ENCODE results near the gene TMEM59. TPM values are rescaled to one million over a fixed set of nuclear protein-coding genes. Genes with fewer than 3 reads are reported as not detected.

The TMEM59 gene
- total and polyA plus RNA-seq, 2 of the 8 experiments (the other 6 are each of a cell fraction or from before 2014, with no cell fraction given), result 116 to 139 TPM

- H3K4ac ChIP-seq (replicated peaks; ENCODE audit: insufficient read length, low read depth, low read length), result no peak overlapping the region
- no peak for FAIRE-seq
- H3K56ac ChIP-seq (replicated peaks; ENCODE audit: insufficient read length, low read depth, low read length), result no peak overlapping the region
- no peak overlapping the region for H2BK20ac ChIP-seq (ENCODE audit: low read length)
- H3K18ac ChIP-seq (ENCODE audit: extremely low read depth, low read length), result no peak overlapping the region
- H4K5ac ChIP-seq (ENCODE audit: insufficient read length, low read depth, low read length), result no peak overlapping the region
- no peak overlapping the region for H3K23ac ChIP-seq (ENCODE audit: insufficient read length)
- TF ChIP-seq TAF1 (IDR thresholded peaks at IDR 0.05; ENCODE audit: low read depth, low read length), result no peak
- no peak overlapping the region for H2BK12ac ChIP-seq (ENCODE audit: low read depth, low read length)
- WGBS, 2 experiments (ENCODE audit: extremely low coverage in 1 of 2, insufficient coverage in 1 of 2, insufficient read length in 1 of 2, insufficient replicate concordance in 2 of 2, low coverage in 1 of 2, low lambda C conversion rate in 2 of 2, missing lambda C conversion rate in 1 of 2), result 87% methylated on average over 5 of the region's 5 CpGs; no CpG with 5 or more reads in 1 of the 2 experiments
- H3K4me3 ChIP-seq (ENCODE audit: extremely low read depth in 1 of 4, insufficient read depth in 2 of 4, low read depth in 3 of 4, low read length in 4 of 4), result no peak overlapping the region
- H2BK5ac ChIP-seq (ENCODE audit: low read depth, low read length), result no peak overlapping the region
- H3K79me2 ChIP-seq (ENCODE audit: control insufficient read depth in 1 of 2, insufficient read depth in 2 of 2, low read length in 2 of 2), result peaks cover 7 to 60% of the 10 kb centered on the region in 2 experiments; a peak in 3 of 4 replicates
- no peaks in the 10 kb centered on the region for H3K23me2 ChIP-seq (ENCODE audit: low read depth, low read length)
- no peak overlapping the region for H3K9ac ChIP-seq (replicated peaks in 1 of 4; ENCODE audit: extremely low read depth in 1 of 4, low read depth in 3 of 4, low read length in 3 of 4)
- ChIA-PET POLR2A (ENCODE audit: partially characterized antibody) (no interaction called here), CTCF (ENCODE audit: partially characterized antibody) (interaction anchor here (0.6 to 3.5 kb wide), 11 partner anchors 13 to 88 kb away, joined by 3 to 10 read pairs (median 3); no protein-coding TSS in a partner anchor)
- H2BK15ac ChIP-seq (ENCODE audit: low read length), result no peak overlapping the region
- H3K79me1 ChIP-seq (ENCODE audit: low read depth, low read length), result peaks cover 6% of the 10 kb centered on the region; the same call in 1 of the 2 replicates
- H4K20me1 ChIP-seq (replicated peaks in 1 of 2; ENCODE audit: control insufficient read depth in 1 of 2, insufficient read depth in 2 of 2, low read length in 2 of 2), result peaks cover 0 to 3% of the 10 kb centered on the region in 2 experiments
- no peak overlapping the region for H2BK120ac ChIP-seq (replicated peaks; ENCODE audit: low read depth, low read length)
- no peak overlapping the region for H3K27ac ChIP-seq (ENCODE audit: low read depth, low read length)
- no peak overlapping the region for H3K14ac ChIP-seq (ENCODE audit: insufficient read length)
- no peaks in the 10 kb centered on the region for H3K27me3 ChIP-seq (replicated peaks in 1 of 4; ENCODE audit: control insufficient read depth in 3 of 4, extremely low read depth in 1 of 4, insufficient read depth in 3 of 4, low read length in 3 of 4)
- no peak for DNase-seq (ENCODE audit: low read depth in 1 of 2, low spot score in 2 of 2)
- no peak overlapping the region for H4K91ac ChIP-seq (replicated peaks; ENCODE audit: insufficient read length, low read length)
- no peak overlapping the region for H2AFZ ChIP-seq (ENCODE audit: low read length)
- H3K36me3 ChIP-seq (ENCODE audit: control insufficient read depth in 2 of 4, insufficient read depth in 4 of 4, low read length in 3 of 4), result peaks cover 0 to 6% (median 2%) of the 10 kb centered on the region in 4 experiments; a peak in 3 of 8 replicates
- no peak overlapping the region for H3K4me2 ChIP-seq (ENCODE audit: insufficient read depth in 1 of 2, low read depth in 2 of 2, low read length in 2 of 2)
- peaks cover 0 to 5% (median 1%) of the 10 kb centered on the region in 4 experiments; a peak in 3 of 7 replicates for H3K4me1 ChIP-seq (replicated peaks in 1 of 4; ENCODE audit: control insufficient read depth in 3 of 4, insufficient read depth in 4 of 4, low read length in 3 of 4)
- H3K9me3 ChIP-seq (ENCODE audit: insufficient read depth in 2 of 2, low read depth in 1 of 2, low read length in 1 of 2), result no peaks in the 10 kb centered on the region
- no peak overlapping the region for H4K8ac ChIP-seq (ENCODE audit: extremely low read depth, insufficient read depth, low read length)
- H2AK5ac ChIP-seq (ENCODE audit: low read depth, low read length), result no peak overlapping the region
Measured at GRCh38 chr1:54047384-54048305, 5.4 kb downstream of the TMEM59 start.
